ENCODE results near the gene KIZ. TPM values are rescaled to one million over a fixed set of nuclear protein-coding genes. Genes with fewer than 3 reads are reported as not detected.

KIZ gene
- total RNA-seq, 2 donors from 2014 or later, result 6.3 to 17.1 TPM

DNA sequence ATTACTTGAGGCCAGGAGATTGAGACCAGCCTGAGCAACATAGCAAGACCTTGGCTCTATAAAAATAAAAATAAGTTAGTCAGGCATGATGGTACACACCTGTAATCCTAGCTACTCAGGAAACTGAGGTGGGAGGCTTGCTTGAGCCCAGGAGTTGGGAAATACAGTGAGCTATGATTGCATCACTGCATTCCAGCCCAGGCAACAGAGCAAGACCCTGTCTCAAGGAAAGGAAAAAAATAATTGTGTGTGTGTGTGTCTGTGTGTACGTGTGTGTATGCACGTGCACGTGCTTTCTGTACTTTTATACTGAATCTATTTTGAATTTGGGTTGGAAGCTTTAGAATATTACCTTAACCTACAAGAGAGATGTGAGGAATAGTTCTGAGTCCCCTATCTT is 58.9 kb downstream of the KIZ start:
- no peak for DNase-seq
- Histone ChIP-seq H3K4me3 (no peak overlapping the region), H3K9ac (ENCODE audit: low read depth in 2 of 2, low read length in 2 of 2) (no peak overlapping the region), H3K27ac (no peak overlapping the region), H3K4me1 (no peaks in the 10 kb centered on the region), H3K36me3 (no peaks in the 10 kb centered on the region), H3K27me3 (no peaks in the 10 kb centered on the region), H3K9me3 (no peaks in the 10 kb centered on the region)
- intact Hi-C loops (cut with DNase I), result no loop called here
- TF ChIP-seq, protein P1, sequence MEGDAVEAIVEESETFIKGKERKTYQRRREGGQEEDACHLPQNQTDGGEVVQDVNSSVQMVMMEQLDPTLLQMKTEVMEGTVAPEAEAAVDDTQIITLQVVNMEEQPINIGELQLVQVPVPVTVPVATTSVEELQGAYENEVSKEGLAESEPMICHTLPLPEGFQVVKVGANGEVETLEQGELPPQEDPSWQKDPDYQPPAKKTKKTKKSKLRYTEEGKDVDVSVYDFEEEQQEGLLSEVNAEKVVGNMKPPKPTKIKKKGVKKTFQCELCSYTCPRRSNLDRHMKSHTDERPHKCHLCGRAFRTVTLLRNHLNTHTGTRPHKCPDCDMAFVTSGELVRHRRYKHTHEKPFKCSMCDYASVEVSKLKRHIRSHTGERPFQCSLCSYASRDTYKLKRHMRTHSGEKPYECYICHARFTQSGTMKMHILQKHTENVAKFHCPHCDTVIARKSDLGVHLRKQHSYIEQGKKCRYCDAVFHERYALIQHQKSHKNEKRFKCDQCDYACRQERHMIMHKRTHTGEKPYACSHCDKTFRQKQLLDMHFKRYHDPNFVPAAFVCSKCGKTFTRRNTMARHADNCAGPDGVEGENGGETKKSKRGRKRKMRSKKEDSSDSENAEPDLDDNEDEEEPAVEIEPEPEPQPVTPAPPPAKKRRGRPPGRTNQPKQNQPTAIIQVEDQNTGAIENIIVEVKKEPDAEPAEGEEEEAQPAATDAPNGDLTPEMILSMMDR (IDR thresholded peaks at IDR 0.05), result no peak

DNA sequence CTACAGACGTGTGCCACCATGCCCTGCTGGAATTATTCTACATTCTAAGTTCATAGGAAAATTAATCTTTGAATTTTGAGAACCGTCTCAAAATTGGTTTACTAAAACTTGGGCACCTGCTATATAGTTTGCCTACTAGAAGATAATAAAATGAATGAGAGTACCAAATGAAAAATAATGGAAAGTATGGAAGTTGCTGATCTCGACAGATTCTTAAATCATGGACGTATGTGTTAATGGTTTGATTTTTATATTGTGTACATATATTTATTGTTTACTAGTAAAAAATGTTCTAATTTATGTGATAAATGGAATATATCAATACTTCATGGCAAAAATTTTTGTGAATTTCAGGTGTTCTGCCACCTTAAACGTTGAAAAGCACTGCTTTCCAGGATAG is 60.0 kb downstream of the KIZ start:
- H3K27ac ChIP-seq, result no peak overlapping the region
- no peak overlapping the region for H3K9ac ChIP-seq (ENCODE audit: low read depth in 2 of 2, low read length in 2 of 2)
- no peak for DNase-seq
- no peaks in the 10 kb centered on the region for H3K9me3 ChIP-seq
- H3K4me3 ChIP-seq, result no peak overlapping the region
- no peaks in the 10 kb centered on the region for H3K4me1 ChIP-seq
- TF ChIP-seq, protein P1 (IDR thresholded peaks at IDR 0.05), result no peak
- H3K36me3 ChIP-seq, result no peaks in the 10 kb centered on the region
- intact Hi-C loops (cut with DNase I), result no loop called here
- no peaks in the 10 kb centered on the region for H3K27me3 ChIP-seq

DNA sequence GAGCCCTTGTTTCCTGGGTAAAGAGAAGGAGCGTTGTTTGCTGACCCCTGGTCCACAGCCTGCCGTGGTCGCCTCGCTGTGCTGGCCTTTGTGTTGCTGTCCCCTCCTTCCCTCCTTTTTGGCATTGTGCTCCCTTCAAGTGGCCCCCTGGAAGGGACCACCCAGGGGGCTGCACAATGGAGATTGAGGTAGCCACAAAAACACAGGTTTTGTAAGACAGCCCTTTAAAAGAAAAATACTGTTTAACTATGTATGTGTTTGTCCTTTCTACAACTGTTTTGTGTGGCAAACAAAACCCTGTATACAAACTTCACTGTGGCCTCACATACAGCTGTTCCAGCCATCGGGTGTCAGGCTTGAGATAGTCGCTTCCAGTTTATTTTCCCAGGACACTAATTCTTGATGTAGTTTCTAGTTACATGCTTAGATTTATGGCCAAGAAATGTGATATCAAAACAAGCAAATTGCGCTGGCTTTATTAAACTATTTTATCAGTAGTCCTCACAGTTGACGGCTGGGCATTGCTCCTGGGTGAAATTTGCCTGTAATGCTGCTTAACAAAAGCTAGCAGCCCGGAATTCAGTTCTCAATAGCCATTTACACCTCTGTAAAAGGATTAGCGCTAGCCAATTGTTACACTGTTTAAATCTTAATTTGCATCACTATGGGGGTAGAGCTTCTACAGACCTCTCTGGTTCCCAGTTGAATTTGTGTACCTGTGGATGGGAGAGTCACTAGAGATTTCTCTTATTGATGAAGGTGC is 64.1 kb downstream of the KIZ start:
- Histone ChIP-seq H3K36me3 (no peaks in the 10 kb centered on the region), H3K9me3 (no peaks in the 10 kb centered on the region), H3K9ac (ENCODE audit: low read depth in 2 of 2, low read length in 2 of 2) (no peak overlapping the region), H3K4me1 (no peaks in the 10 kb centered on the region), H3K27me3 (no peaks in the 10 kb centered on the region), H3K4me3 (no peak overlapping the region), H3K27ac (no peak overlapping the region)
- TF ChIP-seq, protein P1 (IDR thresholded peaks at IDR 0.05), result no peak
- intact Hi-C loops (cut with DNase I), result no loop called here
- no peak for DNase-seq

DNA sequence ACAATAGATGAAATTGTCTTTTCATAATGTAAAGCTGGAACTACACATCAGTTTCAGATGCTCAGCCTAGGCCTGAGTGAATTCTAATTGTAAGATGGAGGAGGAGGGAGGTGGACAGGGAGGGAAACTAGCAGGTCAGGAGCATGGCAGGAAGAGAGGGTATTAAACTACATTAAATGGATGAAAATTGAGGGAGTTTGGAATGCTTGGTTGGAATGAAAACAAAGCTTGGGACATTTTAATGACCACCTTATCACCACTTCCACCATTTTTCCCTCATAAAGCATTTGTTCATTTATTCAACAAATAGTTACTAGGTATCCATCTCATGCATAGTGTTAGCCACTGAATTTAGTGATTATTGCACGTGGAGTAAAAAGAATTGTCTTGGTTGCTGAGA is 65.0 kb downstream of the KIZ start:
- Histone ChIP-seq H3K27me3 (no peaks in the 10 kb centered on the region), H3K36me3 (no peaks in the 10 kb centered on the region), H3K4me3 (no peak overlapping the region), H3K4me1 (no peaks in the 10 kb centered on the region), H3K27ac (no peak overlapping the region), H3K9ac (ENCODE audit: low read depth in 2 of 2, low read length in 2 of 2) (no peak overlapping the region), H3K9me3 (no peaks in the 10 kb centered on the region)
- TF ChIP-seq, protein P1 (IDR thresholded peaks at IDR 0.05), result no peak
- DNase-seq, result no peak
- intact Hi-C loops (cut with DNase I), result no loop called here

DNA sequence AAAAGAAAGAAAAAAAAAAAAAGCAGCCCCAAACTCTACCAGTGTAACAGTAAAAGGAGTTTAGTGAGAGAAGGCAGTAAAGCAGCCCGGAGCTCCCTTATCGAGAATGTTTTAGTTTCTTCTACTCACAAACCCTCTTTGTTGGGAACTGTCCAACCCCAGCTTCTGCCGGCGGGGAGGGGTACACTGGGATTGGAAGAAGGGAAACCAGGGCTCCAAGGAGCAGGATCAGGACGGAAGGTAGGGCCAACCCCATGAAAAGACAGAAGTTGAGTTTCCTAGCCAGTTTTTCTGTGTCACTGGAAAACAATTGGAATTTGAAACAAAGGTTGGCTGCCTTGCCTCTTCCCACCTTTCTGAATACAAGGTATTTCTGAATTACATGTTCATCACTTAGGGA is 66.0 kb downstream of the KIZ start:
- H3K27me3 ChIP-seq, result no peaks in the 10 kb centered on the region
- no peaks in the 10 kb centered on the region for H3K4me1 ChIP-seq
- H3K9me3 ChIP-seq, result no peaks in the 10 kb centered on the region
- H3K4me3 ChIP-seq, result no peak overlapping the region
- H3K9ac ChIP-seq (ENCODE audit: low read depth in 2 of 2, low read length in 2 of 2), result no peak overlapping the region
- no peak for DNase-seq
- TF ChIP-seq, protein P1 (IDR thresholded peaks at IDR 0.05), result no peak
- intact Hi-C loops (cut with DNase I), result no loop called here
- no peak overlapping the region for H3K27ac ChIP-seq
- H3K36me3 ChIP-seq, result no peaks in the 10 kb centered on the region
